Tibial artery (tissue), 4 donors: ENCODE measurements around the gene MLPH.

Experiments
- DNase-seq, 2 donors: peaks; one replicate each; pipeline ENCODE4 v3.0.0-alpha.2; 2019
- H3K27ac ChIP-seq, 2 donors: fragments of 200-600 bp; sonication (generic) in 1 of 2; 1 replicate in 1 of 2; 2 replicates in 1 of 2; pipeline ENCODE4 v1.5.1; 2018 to 2019; ENCODE audit warnings: mild to moderate bottlenecking in 1 of 2
- H3K27me3 ChIP-seq, 2 donors: fragments of 200-600 bp; sonication (generic) in 1 of 2; one replicate each; pipeline versions ENCODE4 v1.5.1 to v1.6.0; 2016 to 2019
- H3K36me3 ChIP-seq, 3 donors: fragments of 200-600 bp; sonication (generic) in 2 of 3; one replicate each; pipeline ENCODE4 v1.5.1; 2016 to 2019; ENCODE audit warnings: mild to moderate bottlenecking in 2 of 3
- H3K4me1 ChIP-seq, 4 donors: fragments of 200-600 bp; sonication (generic) in 2 of 4; 1 replicate in 3 of 4; 2 replicates in 1 of 4; pipeline ENCODE4 v1.5.1; 2016 to 2019
- H3K4me3 ChIP-seq, 2 donors: fragments of 200-600 bp; sonication (generic) in 1 of 2; 1 replicate in 1 of 2; 2 replicates in 1 of 2; pipeline ENCODE4 v1.5.1; 2018 to 2019; ENCODE audit warnings: mild to moderate bottlenecking in 2 of 2
- H3K9me3 ChIP-seq, 3 donors: fragments of 200-600 bp; sonication (generic) in 1 of 3; one replicate each; pipeline ENCODE4 v1.5.1; 2016 to 2019
- CTCF ChIP-seq, 2 experiments: fragments of 200-600 bp in 1 of 2; fragments of 450-650 bp in 1 of 2; IDR thresholded peaks; one replicate each; pipeline ENCODE4 v1.5.1; 2017 to 2019; ENCODE audit warnings: antibody characterized with exemption in 2 of 2, mild to moderate bottlenecking in 1 of 2, moderate library complexity in 1 of 2
- intact Hi-C: fragments of 100-400 bp; cut with DNase I; formaldehyde crosslinking; loops from one replicate; pipeline ENCODE4 v1.15.0; 2023; ENCODE audit warnings: low total_unique reads

Gene MLPH

GRCh38 chr2:237511885-237512405 is 24.9 kb downstream of the MLPH start:
- Histone ChIP-seq H3K4me3 (no peak overlapping the region), H3K4me1 (peaks cover 0 to 10% (median 0%) of the 10 kb centered on the region in 4 donors), H3K27ac (no peak overlapping the region), H3K27me3 (peaks cover 0 to 9% of the 10 kb centered on the region in 2 donors), H3K36me3 (no peaks in the 10 kb centered on the region), H3K9me3 (no peaks in the 10 kb centered on the region)
- TF ChIP-seq CTCF (IDR thresholded peaks at IDR 0.05): no peak
- intact Hi-C loops: no loop called here
- no peak for DNase-seq

- peak; percentile 83 to 93 for TF ChIP-seq CTCF (IDR thresholded peaks at IDR 0.05)
- Histone ChIP-seq H3K36me3 (no peaks in the 10 kb centered on the region), H3K27ac (no peak overlapping the region), H3K27me3 (peaks cover 0 to 9% of the 10 kb centered on the region in 2 donors), H3K4me1 (peaks cover 0 to 10% (median 0%) of the 10 kb centered on the region in 4 donors), H3K4me3 (no peak overlapping the region), H3K9me3 (no peaks in the 10 kb centered on the region)
- DNase-seq: peak; percentile 85 to 86
- intact Hi-C loops: no loop called here
These were observed 25.9 kb downstream of the MLPH start for GRCh38 chr2:237512774-237513466.

- intact Hi-C loops: loop anchor here (2.0 kb wide), 1 partner anchor 53 kb away; the partner anchor contains the start of gene PRLH
- no peak overlapping the region for H3K4me3 ChIP-seq
- H3K27ac ChIP-seq: no peak overlapping the region
- H3K27me3 ChIP-seq: peaks cover 0 to 9% of the 10 kb centered on the region in 2 donors
- H3K36me3 ChIP-seq: no peaks in the 10 kb centered on the region
- TF ChIP-seq CTCF (IDR thresholded peaks at IDR 0.05): no peak
- no peak for DNase-seq
- H3K4me1 ChIP-seq: peaks cover 0 to 10% (median 0%) of the 10 kb centered on the region in 4 donors
- no peaks in the 10 kb centered on the region for H3K9me3 ChIP-seq
These were observed 26.6 kb downstream of the MLPH start for GRCh38 chr2:237513693-237514092.

- DNase-seq: no peak
- H3K4me3 ChIP-seq: no peak overlapping the region
- H3K36me3 ChIP-seq: no peaks in the 10 kb centered on the region
- H3K27ac ChIP-seq: no peak overlapping the region
- H3K27me3 ChIP-seq: peaks cover 0 to 7% of the 10 kb centered on the region in 2 donors
- H3K9me3 ChIP-seq: no peaks in the 10 kb centered on the region
- H3K4me1 ChIP-seq: peaks cover 0 to 10% (median 0%) of the 10 kb centered on the region in 4 donors
- TF ChIP-seq CTCF (IDR thresholded peaks at IDR 0.05): no peak
- intact Hi-C loops: loop anchor here (2.0 kb wide), 1 partner anchor 52 kb away; the partner anchor contains the start of gene PRLH
These were observed 27.6 kb downstream of the MLPH start for GRCh38 chr2:237514474-237515130.

- peaks cover 0 to 7% of the 10 kb centered on the region in 2 donors for H3K27me3 ChIP-seq
- intact Hi-C loops: loop anchor here (2.0 kb wide), 1 partner anchor 52 kb away; the partner anchor contains the start of gene PRLH
- H3K9me3 ChIP-seq: no peaks in the 10 kb centered on the region
- no peaks in the 10 kb centered on the region for H3K36me3 ChIP-seq
- peaks cover 0 to 10% (median 0%) of the 10 kb centered on the region in 4 donors for H3K4me1 ChIP-seq
- no peak overlapping the region for H3K4me3 ChIP-seq
- H3K27ac ChIP-seq: no peak overlapping the region
- no peak for TF ChIP-seq CTCF (IDR thresholded peaks at IDR 0.05)
- DNase-seq: no peak
These were observed 28.1 kb downstream of the MLPH start for GRCh38 chr2:237515166-237515565.
